Mucosa of descending colon (tissue), 3 donors: ENCODE data around the gene FBXO48. TPM values are rescaled to one million over a fixed set of nuclear protein-coding genes. Genes with fewer than 3 reads are reported as not detected.

Experiments used
- ATAC-seq: fragments of 200-7000 bp; cut with Tn5 transposase; one replicate; pipeline ENCODE4 v1.9.1; 2020; ENCODE audit warnings: mild to moderate bottlenecking, moderate library complexity
- DNase-seq, 3 donors: peaks; one replicate each; pipeline ENCODE4 v3.0.0-alpha.2; 2020
- H3K36me3 ChIP-seq: fragments of 200-600 bp; one replicate; pipeline ENCODE4 v1.8.0; 2021; ENCODE audit warnings: low read depth, mild to moderate bottlenecking
- H3K4me1 ChIP-seq: fragments of 200-600 bp; one replicate; pipeline ENCODE4 v1.8.0; 2021; ENCODE audit warnings: low read depth, mild to moderate bottlenecking
- H3K4me3 ChIP-seq: fragments of 200-600 bp; one replicate; pipeline ENCODE4 v1.8.0; 2021; ENCODE audit warnings: mild to moderate bottlenecking
- H3K9me3 ChIP-seq: fragments of 200-600 bp; one replicate; pipeline ENCODE4 v1.8.0; 2021; ENCODE audit warnings: mild to moderate bottlenecking
- CTCF ChIP-seq: fragments of 200-600 bp; IDR thresholded peaks from one replicate; pipeline ENCODE4 v1.8.0; 2022; ENCODE audit warnings: antibody characterized with exemption, mild to moderate bottlenecking
- intact Hi-C, 2 donors: fragments of 100-400 bp; cut with DNase I in 1 of 2; cut with micrococcal nuclease in 1 of 2; formaldehyde crosslinking; loops; one replicate each; pipeline versions ENCODE4 v1.11.0 to v1.11.1; 2022; cut with DNase I, micrococcal nuclease
- total RNA-seq, 3 donors: library from RNA; stranded (reverse); fragmentation: NEBNext Ultra II Directional in 2 of 3; extraction: Animal tissue kit (Norgen Biotek cat#: 25700) in 2 of 3; gene quantifications; one replicate each; pipeline versions ENCODE4 v1.2.1 to v1.2.4, GENCODE V29; 2021 to 2023
- donor health status: DM: no; HTN: no; CAD: no; lungs with moderate emphysema.
- donor health status: DM: no; HTN: no; CAD: no.
- donor health status: DM: no; HTN: yes; CAD: no.

Gene FBXO48
- total RNA-seq, 3 donors from 2014 or later: 1.5 to 2.6 (median 1.9) TPM

- Histone ChIP-seq H3K9me3 (no peaks in the 10 kb centered on the region), H3K36me3 (no peaks in the 10 kb centered on the region), H3K4me3 (no peak overlapping the region), H3K4me1 (no peaks in the 10 kb centered on the region)
- TF ChIP-seq CTCF: no peak
- intact Hi-C loops: no loop called here
- no peak for DNase-seq
- ATAC-seq: no peak
Observed at GRCh38 chr2:68476454-68476853, 9.4 kb upstream of the FBXO48 start.

GRCh38 chr2:68475576-68475975 is 8.5 kb upstream of the FBXO48 start:
- H3K36me3 ChIP-seq: no peaks in the 10 kb centered on the region
- TF ChIP-seq CTCF: no peak
- no peaks in the 10 kb centered on the region for H3K9me3 ChIP-seq
- ATAC-seq (no peak), DNase-seq (no peak)
- H3K4me1 ChIP-seq: no peaks in the 10 kb centered on the region
- intact Hi-C loops: no loop called here
- no peak overlapping the region for H3K4me3 ChIP-seq

- Histone ChIP-seq H3K4me1 (no peaks in the 10 kb centered on the region), H3K4me3 (no peak overlapping the region), H3K36me3 (no peaks in the 10 kb centered on the region), H3K9me3 (no peaks in the 10 kb centered on the region)
- TF ChIP-seq CTCF: no peak
- intact Hi-C loops: no loop called here
- ATAC-seq (no peak), DNase-seq (no peak)
Observed at GRCh38 chr2:68475110-68475509, 8.0 kb upstream of the FBXO48 start.

- peaks cover 2% of the 10 kb centered on the region for H3K4me1 ChIP-seq
- no peak for ATAC-seq
- H3K4me3 ChIP-seq: no peak overlapping the region
- TF ChIP-seq CTCF: no peak
- intact Hi-C loops: no loop called here
- no peaks in the 10 kb centered on the region for H3K9me3 ChIP-seq
- H3K36me3 ChIP-seq: no peaks in the 10 kb centered on the region
- DNase-seq: no peak
Observed at GRCh38 chr2:68472796-68473414, 5.8 kb upstream of the FBXO48 start.

- H3K4me3 ChIP-seq: no peak overlapping the region
- DNase-seq (no peak), ATAC-seq (no peak)
- peaks cover 4% of the 10 kb centered on the region for H3K4me1 ChIP-seq
- no peak for TF ChIP-seq CTCF
- no peaks in the 10 kb centered on the region for H3K36me3 ChIP-seq
- H3K9me3 ChIP-seq: no peaks in the 10 kb centered on the region
- intact Hi-C loops: no loop called here
Observed at GRCh38 chr2:68471385-68471784, 4.3 kb upstream of the FBXO48 start.

GRCh38 chr2:68469935-68470334 is 2.8 kb upstream of the FBXO48 start:
- Histone ChIP-seq H3K4me1 (peaks cover 9% of the 10 kb centered on the region), H3K9me3 (no peaks in the 10 kb centered on the region), H3K36me3 (no peaks in the 10 kb centered on the region), H3K4me3 (no peak overlapping the region)
- peak; percentile 4 for ATAC-seq
- TF ChIP-seq CTCF: no peak
- intact Hi-C loops: no loop called here
- DNase-seq: no peak
